ENCODE results near the gene LIN7A. TPM values are rescaled to one million over a fixed set of nuclear protein-coding genes. Genes with fewer than 3 reads are reported as not detected.

LIN7A gene
- total RNA-seq, 2 experiments from 2014 or later: not detected

GRCh38 chr12:80807640-80808288 is 130.0 kb downstream of the LIN7A start:
- Histone ChIP-seq H3K27me3 (ENCODE audit: control insufficient read depth in 1 of 2, insufficient read depth in 2 of 2, low read length in 2 of 2) (no peaks in the 10 kb centered on the region), H3K4me1 (ENCODE audit: insufficient read depth, low read length) (no peaks in the 10 kb centered on the region), H3K9me3 (ENCODE audit: control insufficient read depth in 1 of 2, insufficient read depth in 1 of 2, low read length in 2 of 2) (peaks cover 0 to 4% of the 10 kb centered on the region in 2 experiments), H3K36me3 (ENCODE audit: insufficient read depth, low read length) (no peaks in the 10 kb centered on the region), H3K27ac (ENCODE audit: low read depth in 1 of 2, low read length in 2 of 2) (no peak overlapping the region), H3K4me3 (ENCODE audit: low read length) (no peak overlapping the region)
- no peak overlapping the region for H3K27ac Mint-ChIP-seq
- H3K9me3 Mint-ChIP-seq: peaks cover 5% of the 10 kb centered on the region
- no peak overlapping the region for H3K4me3 Mint-ChIP-seq
- ATAC-seq (ENCODE audit: poor library complexity) (no peak), DNase-seq (no peak)
- no peaks in the 10 kb centered on the region for H3K36me3 Mint-ChIP-seq (ENCODE audit: low read depth)
- no peak for TF ChIP-seq CTCF (IDR thresholded peaks at IDR 0.05)
- intact Hi-C loops (cut with DNase I, micrococcal nuclease): no loop called here
- POLR2A ChIA-PET: no interaction called here
- no peaks in the 10 kb centered on the region for H3K4me1 Mint-ChIP-seq (ENCODE audit: low read depth)
- H3K27me3 Mint-ChIP-seq: no peaks in the 10 kb centered on the region
- CTCF ChIA-PET: no interaction called here

DNA sequence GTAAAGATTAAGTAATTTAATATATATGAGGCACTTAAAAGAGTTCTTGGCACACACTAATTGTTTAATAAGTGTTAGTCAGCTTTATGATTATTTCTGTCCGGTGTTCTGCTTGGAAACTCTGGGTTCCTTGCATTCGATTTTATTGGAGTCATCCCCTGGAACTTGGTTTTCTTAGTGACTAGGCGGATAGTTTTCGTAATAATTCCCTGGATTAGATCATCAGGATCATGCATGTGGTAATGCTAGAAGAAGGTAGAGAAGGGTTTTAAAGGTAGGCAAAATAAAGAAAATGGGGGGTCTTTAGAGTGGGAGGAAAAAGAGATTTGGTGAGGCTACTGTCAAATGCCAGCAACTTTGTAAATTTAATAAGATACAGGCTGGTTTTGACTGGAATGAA is 132.6 kb downstream of the LIN7A start:
- no peaks in the 10 kb centered on the region for H3K4me1 Mint-ChIP-seq (ENCODE audit: low read depth)
- ATAC-seq (ENCODE audit: poor library complexity) (no peak), DNase-seq (no peak)
- intact Hi-C loops (cut with DNase I, micrococcal nuclease): no loop called here
- H3K9me3 ChIP-seq (ENCODE audit: control insufficient read depth in 1 of 2, insufficient read depth in 1 of 2, low read length in 2 of 2): no peaks in the 10 kb centered on the region
- no peak overlapping the region for H3K4me3 Mint-ChIP-seq
- H3K9me3 Mint-ChIP-seq: peaks cover 5% of the 10 kb centered on the region
- no peaks in the 10 kb centered on the region for H3K27me3 ChIP-seq (ENCODE audit: control insufficient read depth in 1 of 2, insufficient read depth in 2 of 2, low read length in 2 of 2)
- no peaks in the 10 kb centered on the region for H3K36me3 Mint-ChIP-seq (ENCODE audit: low read depth)
- H3K27ac Mint-ChIP-seq: no peak overlapping the region
- H3K27me3 Mint-ChIP-seq: no peaks in the 10 kb centered on the region
- H3K4me1 ChIP-seq (ENCODE audit: insufficient read depth, low read length): no peaks in the 10 kb centered on the region
- H3K36me3 ChIP-seq (ENCODE audit: insufficient read depth, low read length): no peaks in the 10 kb centered on the region
- H3K4me3 ChIP-seq (ENCODE audit: low read length): no peak overlapping the region
- ChIA-PET CTCF (no interaction called here), POLR2A (no interaction called here)
- no peak for TF ChIP-seq CTCF (IDR thresholded peaks at IDR 0.05)
- H3K27ac ChIP-seq (ENCODE audit: low read depth in 1 of 2, low read length in 2 of 2): no peak overlapping the region

GRCh38 chr12:80802652-80803400 is 134.9 kb downstream of the LIN7A start:
- Mint-ChIP-seq H3K27me3 (no peaks in the 10 kb centered on the region), H3K9me3 (peaks cover 5% of the 10 kb centered on the region), H3K4me3 (no peak overlapping the region), H3K27ac (no peak overlapping the region), H3K36me3 (ENCODE audit: low read depth) (no peaks in the 10 kb centered on the region), H3K4me1 (ENCODE audit: low read depth) (no peaks in the 10 kb centered on the region)
- DNase-seq (no peak), ATAC-seq (ENCODE audit: poor library complexity) (no peak)
- no peak overlapping the region for H3K27ac ChIP-seq (ENCODE audit: low read depth in 1 of 2, low read length in 2 of 2)
- TF ChIP-seq CTCF (IDR thresholded peaks at IDR 0.05): no peak
- H3K9me3 ChIP-seq (ENCODE audit: control insufficient read depth in 1 of 2, insufficient read depth in 1 of 2, low read length in 2 of 2): no peaks in the 10 kb centered on the region
- no peaks in the 10 kb centered on the region for H3K4me1 ChIP-seq (ENCODE audit: insufficient read depth, low read length)
- H3K4me3 ChIP-seq (ENCODE audit: low read length): no peak overlapping the region
- intact Hi-C loops (cut with DNase I, micrococcal nuclease): no loop called here
- H3K27me3 ChIP-seq (ENCODE audit: control insufficient read depth in 1 of 2, insufficient read depth in 2 of 2, low read length in 2 of 2): no peaks in the 10 kb centered on the region
- H3K36me3 ChIP-seq (ENCODE audit: insufficient read depth, low read length): no peaks in the 10 kb centered on the region
- ChIA-PET POLR2A (no interaction called here), CTCF (no interaction called here)

Data from CD4-positive, alpha-beta T cell (primary cell).